Kidney epithelial cell (primary cell): ENCODE results near the gene CHTOP. TPM values are rescaled to one million over a fixed set of nuclear protein-coding genes. Genes with fewer than 3 reads are reported as not detected.
A peak's percentile ranks its signal among the peaks of the same experiment; 100 is the strongest.

Experiments used
- DNase-seq: peaks from one replicate; pipeline ENCODE4 v3.0.0-alpha.2; 2010; ENCODE audit warnings: low read depth
- H3K27me3 ChIP-seq: 2 replicates; pipeline ENCODE4 v1.6.0; 2011; ENCODE audit warnings: low read length; ENCODE audit not compliant: control insufficient read depth, insufficient read depth
- H3K36me3 ChIP-seq: 2 replicates; pipeline ENCODE4 v1.5.1; 2011; ENCODE audit warnings: low read length; ENCODE audit not compliant: control insufficient read depth, insufficient read depth
- H3K4me3 ChIP-seq: 2 replicates; pipeline ENCODE4 v1.5.1; 2011; ENCODE audit warnings: low read depth, mild to moderate bottlenecking, control low read depth, low read length
- total RNA-seq: library from RNA; depleted of rRNA; stranded (reverse); fragments of >200 nt; gene quantifications from 2 replicates; pipeline ENCODE4 v1.2.3, GENCODE V29; 2015
- TF ChIP-seq, protein P1 (sequence below): IDR thresholded peaks from 2 replicates; pipeline ENCODE4 v1.5.1; 2011; ENCODE audit warnings: mild to moderate bottlenecking, moderate library complexity, low read length, control low read depth, inconsistent platforms; ENCODE audit not compliant: insufficient read depth, poor library complexity, severe bottlenecking

CHTOP gene
- total RNA-seq, 1 donor from 2014 or later: 58.1 TPM

DNA sequence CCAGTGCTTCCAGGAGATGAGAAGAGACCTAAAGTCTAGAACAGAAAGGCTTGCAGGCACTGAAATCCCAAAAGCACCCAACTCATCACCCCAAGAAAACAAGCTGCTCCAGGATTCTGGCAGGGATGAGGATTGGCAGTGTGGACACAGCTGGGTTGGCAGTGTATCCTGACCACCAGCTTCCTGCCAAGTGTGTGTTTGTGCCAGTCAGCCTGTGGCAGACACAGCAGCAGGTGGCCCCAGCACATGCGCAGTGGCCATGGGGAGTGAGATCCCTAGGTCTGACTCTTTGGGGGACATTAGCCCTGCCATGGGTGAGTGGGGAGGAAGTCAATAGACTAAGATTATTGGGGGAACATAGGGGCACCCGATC, 16.0 kb downstream of the CHTOP start:
- no peak for DNase-seq

DNA sequence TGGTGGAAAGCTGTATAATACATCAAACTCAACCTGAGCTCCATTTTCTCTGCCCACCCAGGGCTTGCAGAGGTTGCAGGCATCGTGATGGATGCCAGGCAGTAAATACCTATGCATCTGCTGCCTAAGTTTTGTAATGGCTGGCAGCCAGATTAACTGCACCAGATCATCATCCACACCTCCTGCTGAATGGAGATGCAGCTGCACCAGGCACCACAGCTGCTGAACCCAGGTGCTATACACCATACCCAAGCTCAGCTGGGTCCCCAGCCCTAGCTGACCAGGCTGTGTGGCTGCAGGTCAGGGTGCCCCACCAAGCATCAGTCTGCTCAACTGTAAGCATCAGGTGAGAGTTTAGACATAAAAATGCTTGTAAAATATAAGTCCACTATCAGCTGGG, 17.9 kb downstream of the CHTOP start:
- DNase-seq: no peak
- Histone ChIP-seq H3K4me3 (no peak overlapping the region), H3K36me3 (no peaks in the 10 kb centered on the region), H3K27me3 (no peaks in the 10 kb centered on the region)
- TF ChIP-seq, protein P1, sequence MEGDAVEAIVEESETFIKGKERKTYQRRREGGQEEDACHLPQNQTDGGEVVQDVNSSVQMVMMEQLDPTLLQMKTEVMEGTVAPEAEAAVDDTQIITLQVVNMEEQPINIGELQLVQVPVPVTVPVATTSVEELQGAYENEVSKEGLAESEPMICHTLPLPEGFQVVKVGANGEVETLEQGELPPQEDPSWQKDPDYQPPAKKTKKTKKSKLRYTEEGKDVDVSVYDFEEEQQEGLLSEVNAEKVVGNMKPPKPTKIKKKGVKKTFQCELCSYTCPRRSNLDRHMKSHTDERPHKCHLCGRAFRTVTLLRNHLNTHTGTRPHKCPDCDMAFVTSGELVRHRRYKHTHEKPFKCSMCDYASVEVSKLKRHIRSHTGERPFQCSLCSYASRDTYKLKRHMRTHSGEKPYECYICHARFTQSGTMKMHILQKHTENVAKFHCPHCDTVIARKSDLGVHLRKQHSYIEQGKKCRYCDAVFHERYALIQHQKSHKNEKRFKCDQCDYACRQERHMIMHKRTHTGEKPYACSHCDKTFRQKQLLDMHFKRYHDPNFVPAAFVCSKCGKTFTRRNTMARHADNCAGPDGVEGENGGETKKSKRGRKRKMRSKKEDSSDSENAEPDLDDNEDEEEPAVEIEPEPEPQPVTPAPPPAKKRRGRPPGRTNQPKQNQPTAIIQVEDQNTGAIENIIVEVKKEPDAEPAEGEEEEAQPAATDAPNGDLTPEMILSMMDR: no peak

More for the DNA sequence above, 16.0 kb downstream of the CHTOP start:
- Histone ChIP-seq H3K36me3 (no peaks in the 10 kb centered on the region), H3K4me3 (no peak overlapping the region), H3K27me3 (no peaks in the 10 kb centered on the region)
- TF ChIP-seq, protein P1: no peak

DNA sequence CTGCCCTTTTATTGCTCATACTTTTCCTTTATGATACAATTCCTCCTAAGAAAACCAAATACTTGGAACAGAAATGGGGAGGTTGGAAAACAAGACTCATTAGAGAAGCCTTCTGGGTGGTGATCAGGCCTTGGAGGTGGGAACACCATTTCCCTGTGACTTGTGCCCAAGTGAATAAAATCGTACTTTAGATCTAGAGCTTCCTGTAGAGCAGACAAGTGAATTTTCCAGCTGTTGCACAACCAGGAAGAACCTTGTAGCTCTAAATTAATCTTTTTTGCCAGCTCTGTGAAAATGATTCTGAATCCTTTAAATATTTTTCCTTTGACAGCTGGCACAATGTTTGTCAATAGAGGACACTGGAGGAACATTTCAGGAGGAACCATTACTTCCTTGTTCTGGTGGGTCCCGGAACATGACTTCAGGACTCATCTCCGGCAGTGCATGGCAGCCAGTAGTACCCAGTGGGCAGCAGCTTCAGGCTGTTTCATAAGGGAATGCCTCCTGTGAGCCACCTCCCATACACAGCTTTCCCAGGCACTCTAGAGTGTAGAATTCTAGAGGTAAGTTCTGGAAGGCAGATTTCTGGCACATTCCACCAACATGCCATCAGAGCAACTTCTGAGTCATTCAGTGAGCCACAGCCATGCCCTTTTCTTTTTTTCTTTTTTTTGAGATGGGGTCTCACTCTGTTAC, 19.1 kb downstream of the CHTOP start:
- H3K27me3 ChIP-seq: no peaks in the 10 kb centered on the region
- no peaks in the 10 kb centered on the region for H3K36me3 ChIP-seq
- no peak overlapping the region for H3K4me3 ChIP-seq
- TF ChIP-seq, protein P1: no peak
- peak; percentile 50 for DNase-seq

DNA sequence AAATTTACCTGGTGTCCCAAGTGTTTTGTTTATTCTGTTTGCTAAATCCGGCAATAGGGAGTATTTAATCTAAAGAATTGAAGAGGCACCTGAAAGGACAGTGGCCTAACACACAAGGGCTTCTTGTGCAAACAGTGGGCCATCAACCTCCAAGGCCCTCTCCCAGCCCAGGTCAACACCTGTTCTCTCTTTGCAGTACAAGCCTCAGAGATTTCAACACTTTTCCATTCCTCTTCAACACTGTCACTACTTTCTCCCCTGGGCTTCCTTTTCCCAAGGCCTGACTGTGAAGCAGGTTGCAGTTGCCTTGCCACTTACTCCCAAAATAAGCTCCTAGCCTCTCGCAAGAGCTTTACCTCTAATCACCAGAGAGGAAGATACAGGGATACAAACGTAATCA, 21.5 kb downstream of the CHTOP start:
- no peaks in the 10 kb centered on the region for H3K36me3 ChIP-seq
- TF ChIP-seq, protein P1: no peak
- H3K4me3 ChIP-seq: no peak overlapping the region
- DNase-seq: no peak
- no peaks in the 10 kb centered on the region for H3K27me3 ChIP-seq

DNA sequence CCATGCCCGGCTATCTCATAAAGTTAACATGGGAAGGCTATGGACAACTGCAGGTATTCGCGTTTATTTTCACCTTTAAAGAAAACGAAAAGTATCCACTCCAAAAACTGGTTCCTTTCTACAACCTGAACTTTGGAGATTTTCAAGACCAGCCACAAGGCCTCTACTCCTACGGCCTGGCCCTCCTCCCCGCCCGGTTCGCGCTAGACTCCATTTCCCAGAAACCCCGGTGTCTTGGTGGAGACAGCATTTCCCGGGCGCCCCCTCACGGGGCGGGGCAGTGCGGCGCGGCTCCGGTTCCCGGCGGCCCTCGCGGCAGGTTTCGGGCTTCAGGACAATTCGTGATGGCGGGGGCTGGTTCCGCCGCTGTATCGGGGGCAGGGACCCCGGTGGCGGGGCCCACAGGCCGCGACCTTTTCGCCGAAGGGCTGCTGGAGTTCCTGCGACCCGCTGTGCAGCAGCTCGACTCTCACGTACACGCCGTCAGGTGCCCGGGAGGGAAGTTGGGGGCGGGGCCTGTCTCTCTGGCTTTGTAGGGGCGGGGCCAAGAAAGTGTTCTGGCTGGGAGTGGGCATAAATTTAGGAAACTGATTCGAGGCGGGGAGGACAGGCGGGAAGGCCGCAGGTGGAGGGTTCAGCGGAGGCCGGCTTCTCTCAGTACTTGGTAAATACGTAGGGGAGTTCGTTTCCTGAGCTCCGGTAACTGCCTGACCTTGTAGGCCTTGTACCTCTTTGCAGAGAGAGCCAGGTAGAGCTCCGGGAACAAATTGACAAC, 24.7 kb downstream of the CHTOP start, which contains the start of gene SNAPIN:
Gene SNAPIN (plus strand): TSS at position 304 of the 775 bp plus-strand sequence. CDS start 41 bp downstream, at position 345.
- TF ChIP-seq, protein P1: no peak
- DNase-seq: peak; percentile 38
- no peaks in the 10 kb centered on the region for H3K36me3 ChIP-seq
- H3K4me3 ChIP-seq: peak within 1 kb of the TSS; percentile 65
- no peaks in the 10 kb centered on the region for H3K27me3 ChIP-seq

DNA sequence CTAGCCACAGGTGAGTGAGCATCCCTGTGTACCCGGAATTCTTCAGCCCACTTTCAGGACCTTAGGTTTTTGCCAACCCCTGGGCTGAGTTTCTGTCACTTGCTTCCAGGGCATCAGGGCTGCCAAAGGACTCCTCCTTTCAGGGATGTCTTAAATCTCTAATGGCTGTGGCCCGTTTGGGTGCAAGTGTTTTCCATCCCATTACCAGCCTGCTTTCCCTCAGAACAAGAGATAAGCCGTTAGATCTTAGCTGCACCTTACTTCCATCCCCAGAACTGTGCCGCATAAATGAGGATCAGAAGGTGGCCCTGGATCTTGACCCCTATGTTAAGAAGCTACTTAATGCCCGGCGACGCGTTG, 25.3 kb downstream of the CHTOP start:
- H3K36me3 ChIP-seq: no peaks in the 10 kb centered on the region
- peak overlapping the region; percentile 65 for H3K4me3 ChIP-seq
- no peak for DNase-seq
- TF ChIP-seq, protein P1: no peak
- H3K27me3 ChIP-seq: no peaks in the 10 kb centered on the region
